Loucy (cell line): ENCODE results near the gene LPIN2.

Experiments used
- EZH2phosphoT487 ChIP-seq: fragments of 200-600 bp; IDR thresholded peaks from 2 replicates; pipeline ENCODE4 v1.6.1; 2018; ENCODE audit warnings: antibody characterized with exemption, mild to moderate bottlenecking, moderate library complexity, borderline replicate concordance
- TF ChIP-seq, protein P1 (sequence below): fragments of 200-600 bp; sonication (generic); conservative IDR thresholded peaks from 2 replicates; pipeline ENCODE4 v1.5.1; 2014; ENCODE audit warnings: mild to moderate bottlenecking, antibody characterized with exemption, low read length

DNA sequence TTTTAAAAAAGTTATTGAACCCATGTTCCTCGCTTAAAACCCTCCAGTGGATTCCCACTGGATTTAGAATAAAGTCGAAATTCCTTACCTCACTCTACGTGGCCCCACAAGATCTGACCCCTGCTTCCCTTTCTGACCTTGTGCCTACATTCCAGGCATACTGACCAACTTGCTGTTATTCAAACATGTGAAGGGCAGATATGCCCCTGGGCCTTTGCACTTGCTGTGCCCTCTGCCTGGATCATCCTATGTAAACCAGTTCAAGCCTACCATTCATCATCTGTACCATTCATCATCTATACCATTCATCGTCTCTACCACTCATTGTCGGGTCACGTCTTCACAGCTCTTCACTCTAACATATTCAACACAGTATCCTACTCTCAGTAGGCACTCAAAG, 41.3 kb upstream of the LPIN2 start:
- TF ChIP-seq, protein P1, sequence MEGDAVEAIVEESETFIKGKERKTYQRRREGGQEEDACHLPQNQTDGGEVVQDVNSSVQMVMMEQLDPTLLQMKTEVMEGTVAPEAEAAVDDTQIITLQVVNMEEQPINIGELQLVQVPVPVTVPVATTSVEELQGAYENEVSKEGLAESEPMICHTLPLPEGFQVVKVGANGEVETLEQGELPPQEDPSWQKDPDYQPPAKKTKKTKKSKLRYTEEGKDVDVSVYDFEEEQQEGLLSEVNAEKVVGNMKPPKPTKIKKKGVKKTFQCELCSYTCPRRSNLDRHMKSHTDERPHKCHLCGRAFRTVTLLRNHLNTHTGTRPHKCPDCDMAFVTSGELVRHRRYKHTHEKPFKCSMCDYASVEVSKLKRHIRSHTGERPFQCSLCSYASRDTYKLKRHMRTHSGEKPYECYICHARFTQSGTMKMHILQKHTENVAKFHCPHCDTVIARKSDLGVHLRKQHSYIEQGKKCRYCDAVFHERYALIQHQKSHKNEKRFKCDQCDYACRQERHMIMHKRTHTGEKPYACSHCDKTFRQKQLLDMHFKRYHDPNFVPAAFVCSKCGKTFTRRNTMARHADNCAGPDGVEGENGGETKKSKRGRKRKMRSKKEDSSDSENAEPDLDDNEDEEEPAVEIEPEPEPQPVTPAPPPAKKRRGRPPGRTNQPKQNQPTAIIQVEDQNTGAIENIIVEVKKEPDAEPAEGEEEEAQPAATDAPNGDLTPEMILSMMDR: no peak
- no peak for TF ChIP-seq EZH2phosphoT487
